ENCODE data around the gene EEF2K.

The EEF2K gene

DNA sequence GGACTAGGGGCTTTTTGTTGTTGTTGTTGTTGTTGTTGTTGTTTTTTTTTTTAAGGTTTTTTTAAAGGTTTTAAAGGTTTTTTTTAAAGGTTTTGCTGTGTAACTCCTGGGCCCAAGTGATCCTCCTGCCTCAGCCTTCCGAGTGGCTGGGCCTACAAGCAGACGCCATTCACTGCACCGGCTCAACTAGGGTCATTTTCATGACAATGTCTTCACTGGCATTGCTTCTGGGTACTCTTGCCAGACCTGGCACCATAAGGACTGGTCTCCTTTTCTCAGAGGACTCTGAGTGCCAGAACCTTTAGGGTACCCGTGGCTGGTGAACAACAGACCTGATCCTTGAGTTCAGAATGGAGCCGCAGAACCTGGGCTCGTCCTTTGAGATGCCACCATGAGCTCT, 111.5 kb downstream of the EEF2K start:
- no peak for DNase-seq (ENCODE audit: low spot score)

DNA sequence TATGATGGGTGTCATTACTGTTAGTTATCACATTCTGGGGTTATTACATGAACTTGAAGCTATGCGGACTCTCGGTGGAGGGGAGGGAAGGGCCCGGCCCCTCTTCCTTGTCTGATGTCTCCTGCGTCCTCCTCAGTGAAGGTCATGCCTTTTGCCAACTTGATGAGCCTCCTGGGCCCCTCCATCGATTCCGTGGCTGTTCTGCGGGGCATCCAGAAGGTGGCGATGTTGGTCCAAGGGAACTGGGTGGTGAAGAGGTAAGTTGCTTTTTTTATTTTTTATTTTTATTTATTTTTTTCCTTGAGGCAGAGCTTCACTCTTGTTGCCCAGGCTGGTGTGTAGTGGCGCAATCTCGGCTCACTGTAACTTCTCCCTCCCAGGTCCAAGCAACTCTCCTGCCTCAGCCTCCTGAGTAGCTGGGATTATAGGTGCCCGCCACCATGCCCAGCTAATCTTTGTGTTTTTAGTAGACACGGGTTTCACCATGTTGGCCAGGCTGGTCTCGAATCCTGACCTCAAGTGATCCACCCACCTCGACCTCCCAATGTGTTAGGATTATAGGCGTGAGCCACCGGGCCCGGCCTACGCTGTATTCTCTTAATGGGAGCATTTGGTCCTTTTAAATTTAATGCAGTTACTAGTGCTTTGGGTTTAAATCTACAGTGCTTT, 112.7 kb downstream of the EEF2K start:
- DNase-seq (ENCODE audit: low spot score) = peak; percentile 47

DNA sequence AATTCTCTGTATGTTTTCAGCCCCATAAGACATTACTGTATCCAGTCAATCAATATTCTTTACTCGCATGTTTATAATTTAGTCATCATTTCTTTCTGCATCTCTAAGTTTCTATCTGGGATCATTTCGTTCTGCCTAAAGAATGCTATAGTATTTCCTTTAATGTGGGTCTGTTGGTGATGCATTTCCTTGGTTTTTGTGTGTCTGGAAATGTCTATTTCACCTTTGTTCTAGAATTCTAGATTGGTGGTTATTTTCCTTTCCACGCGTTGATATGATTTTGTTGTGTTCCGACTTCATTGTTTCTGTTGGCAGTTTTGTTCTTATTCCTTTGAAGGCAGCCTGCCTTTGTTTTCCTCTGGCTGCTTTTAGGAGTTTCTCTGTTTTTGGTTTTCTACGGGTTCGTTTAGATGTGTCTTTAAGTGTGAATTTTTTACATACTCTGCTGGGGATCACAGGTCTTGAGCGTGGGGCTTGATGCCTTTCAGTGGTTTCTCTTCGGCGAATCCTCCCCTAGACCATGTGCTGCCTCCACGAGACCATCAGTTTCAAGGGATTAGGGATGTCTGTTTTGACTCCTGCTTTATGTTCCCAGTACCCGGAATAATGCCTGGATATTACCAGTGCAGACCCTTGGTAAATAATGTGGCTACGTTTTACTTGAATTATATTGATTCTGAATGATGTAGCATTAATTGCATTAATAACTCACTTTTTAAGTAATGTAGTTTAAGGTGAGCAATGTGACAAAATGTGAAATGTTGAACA, 114.7 kb downstream of the EEF2K start:
- no peak for DNase-seq (ENCODE audit: low spot score)

DNA sequence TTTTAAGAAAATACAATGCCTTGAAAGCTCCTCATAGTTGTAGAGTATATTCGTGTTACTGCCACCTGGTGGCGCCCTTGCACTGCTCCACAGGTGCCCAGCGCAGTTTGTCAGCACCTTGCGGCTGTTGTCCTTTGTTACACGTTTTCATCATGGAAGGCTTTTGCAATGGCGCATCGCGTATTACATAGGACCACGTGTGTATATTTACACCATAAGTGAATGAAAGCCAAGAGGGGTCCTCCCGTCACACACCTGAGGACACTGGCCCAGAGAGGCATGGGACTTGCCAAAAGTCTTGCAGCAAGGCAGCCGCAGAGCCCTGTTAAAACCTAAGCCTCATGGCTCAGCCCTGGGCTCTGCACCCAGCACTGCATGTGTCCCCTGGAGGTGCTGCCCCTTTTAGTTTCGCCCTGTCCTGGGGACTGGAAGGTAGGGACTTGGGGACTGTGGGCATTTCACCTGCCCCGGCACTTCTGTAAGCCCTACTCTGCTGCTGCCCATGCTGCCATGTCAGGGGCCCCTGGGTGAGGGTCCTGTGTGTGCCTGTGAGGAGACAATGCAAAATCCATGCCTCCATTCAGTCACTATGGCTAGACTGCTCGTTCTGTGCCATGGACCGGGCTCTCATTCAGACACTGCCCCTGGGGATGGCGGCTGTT, 115.4 kb downstream of the EEF2K start:
- DNase-seq (ENCODE audit: low spot score) = peak; percentile 74

DNA sequence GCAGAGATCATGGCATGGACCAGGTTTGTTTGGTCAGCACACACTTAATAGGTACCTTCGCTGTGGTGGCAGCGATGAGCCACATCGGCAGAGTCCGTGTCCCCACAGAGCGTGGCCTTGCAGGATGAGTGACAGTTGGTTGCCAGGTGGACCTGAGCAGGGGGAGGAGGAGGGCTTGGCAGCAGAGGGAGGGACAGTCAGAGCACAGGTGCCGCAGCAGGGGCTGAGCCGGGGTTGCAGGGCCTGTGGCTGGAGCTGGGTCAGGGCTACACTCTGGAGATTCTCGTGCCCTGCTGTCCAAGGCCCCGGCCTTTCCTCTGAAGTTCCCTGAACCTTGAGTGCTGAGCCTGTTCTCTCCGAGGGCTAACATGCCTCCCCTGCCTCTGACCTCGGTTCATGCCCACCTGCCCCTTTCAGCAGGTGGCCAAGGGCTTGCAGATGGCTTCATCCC, 116.0 kb downstream of the EEF2K start:
- no peak for DNase-seq (ENCODE audit: low spot score)

DNA sequence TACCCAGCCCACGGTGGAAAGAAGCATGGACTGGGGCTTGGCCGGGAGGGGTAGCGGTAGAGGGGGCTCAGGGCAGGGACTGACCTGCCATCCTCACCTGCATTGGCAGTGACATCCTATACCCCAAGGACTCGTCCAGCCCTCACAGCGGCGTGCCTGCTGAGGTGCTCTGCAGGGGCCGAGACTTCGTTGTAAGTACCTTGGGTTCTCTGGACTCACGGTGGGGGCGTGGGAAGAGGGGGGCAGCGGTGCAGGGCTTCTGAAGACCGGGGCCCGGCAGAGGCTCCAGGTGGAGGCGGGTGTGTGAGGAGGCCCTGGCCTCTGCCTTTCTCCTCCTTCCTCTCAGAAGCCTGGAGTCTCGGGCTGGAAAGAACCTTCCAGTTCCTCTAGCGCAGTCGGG, 116.7 kb downstream of the EEF2K start:
- DNase-seq (ENCODE audit: low spot score) = no peak

DNA sequence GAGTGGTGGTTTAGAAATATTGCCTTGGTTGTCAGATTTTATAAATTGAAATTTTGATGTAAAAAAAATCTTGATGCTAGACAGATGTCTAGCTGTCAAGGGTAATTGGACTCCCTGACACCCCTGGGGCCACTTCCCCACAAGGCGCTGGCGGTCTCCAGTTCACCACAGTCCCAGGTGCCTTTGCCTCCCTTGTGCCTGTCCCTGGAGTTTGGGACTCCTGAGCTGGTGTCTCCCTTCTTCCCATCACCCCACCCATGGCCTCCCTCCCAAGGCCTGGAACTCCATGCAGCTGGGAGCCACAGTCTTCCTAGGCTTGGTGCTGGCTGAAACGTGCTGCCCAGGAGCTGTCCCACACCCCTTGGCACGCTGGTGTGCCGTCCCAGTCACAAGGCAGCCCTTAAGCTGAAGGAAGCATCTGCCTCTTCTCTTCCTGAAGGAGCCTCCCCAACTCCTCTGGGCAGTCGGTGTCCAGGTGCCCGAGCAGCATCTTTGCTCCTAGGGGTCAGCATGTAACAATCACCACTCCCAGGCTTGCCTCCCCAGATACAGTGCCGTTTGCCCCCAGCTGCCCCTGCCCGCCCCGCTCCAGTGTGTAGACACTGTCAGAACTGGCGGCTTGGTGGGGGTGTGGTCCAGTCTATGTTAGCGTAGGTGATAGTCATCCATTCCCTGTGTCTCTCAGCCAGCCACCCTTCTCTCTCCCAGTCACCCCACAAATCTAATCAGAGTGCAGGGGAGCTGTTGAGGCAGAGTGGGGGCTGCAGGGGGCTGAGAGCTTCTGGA, 117.3 kb downstream of the EEF2K start:
- no peak for DNase-seq (ENCODE audit: low spot score)

DNA sequence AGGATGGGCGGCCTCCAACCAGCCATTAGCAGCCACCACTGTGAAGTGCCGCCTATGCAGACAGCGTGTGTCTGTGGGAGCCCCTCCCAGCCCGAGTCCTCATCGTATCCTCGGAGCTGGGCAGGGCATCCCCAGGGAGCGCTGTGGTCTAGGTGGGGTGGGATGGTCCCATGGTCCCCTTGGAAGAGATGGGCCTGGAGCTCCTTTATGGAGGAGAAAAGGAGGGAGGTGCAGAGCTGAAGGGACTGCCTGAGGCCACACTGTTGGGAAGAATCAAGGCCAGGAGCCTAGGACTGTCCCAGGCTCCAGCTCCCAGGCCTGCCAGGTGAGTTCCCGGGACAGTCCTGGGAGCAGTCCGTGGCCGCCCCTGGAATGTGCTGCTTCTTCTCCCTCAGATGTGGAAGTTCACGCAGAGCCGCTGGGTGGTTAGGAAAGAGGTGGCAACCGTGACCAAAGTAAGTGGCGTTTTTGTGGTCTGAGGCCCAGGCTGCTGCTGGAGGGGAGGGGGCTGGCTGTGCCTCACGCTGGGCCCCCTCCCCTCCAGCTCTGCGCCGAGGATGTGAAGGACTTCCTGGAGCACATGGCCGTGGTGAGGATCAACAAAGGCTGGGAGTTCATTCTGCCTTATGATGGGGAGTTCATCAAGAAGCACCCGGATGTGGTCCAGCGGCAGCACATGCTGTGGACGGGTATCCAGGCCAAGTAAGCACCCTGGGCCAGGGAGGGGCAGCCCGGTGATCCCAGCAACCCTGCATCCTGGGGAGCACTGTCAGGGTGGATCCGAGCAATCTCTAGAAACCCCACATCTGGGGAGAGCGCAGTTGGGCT, 118.1 kb downstream of the EEF2K start:
- DNase-seq (ENCODE audit: low spot score) = no peak

DNA sequence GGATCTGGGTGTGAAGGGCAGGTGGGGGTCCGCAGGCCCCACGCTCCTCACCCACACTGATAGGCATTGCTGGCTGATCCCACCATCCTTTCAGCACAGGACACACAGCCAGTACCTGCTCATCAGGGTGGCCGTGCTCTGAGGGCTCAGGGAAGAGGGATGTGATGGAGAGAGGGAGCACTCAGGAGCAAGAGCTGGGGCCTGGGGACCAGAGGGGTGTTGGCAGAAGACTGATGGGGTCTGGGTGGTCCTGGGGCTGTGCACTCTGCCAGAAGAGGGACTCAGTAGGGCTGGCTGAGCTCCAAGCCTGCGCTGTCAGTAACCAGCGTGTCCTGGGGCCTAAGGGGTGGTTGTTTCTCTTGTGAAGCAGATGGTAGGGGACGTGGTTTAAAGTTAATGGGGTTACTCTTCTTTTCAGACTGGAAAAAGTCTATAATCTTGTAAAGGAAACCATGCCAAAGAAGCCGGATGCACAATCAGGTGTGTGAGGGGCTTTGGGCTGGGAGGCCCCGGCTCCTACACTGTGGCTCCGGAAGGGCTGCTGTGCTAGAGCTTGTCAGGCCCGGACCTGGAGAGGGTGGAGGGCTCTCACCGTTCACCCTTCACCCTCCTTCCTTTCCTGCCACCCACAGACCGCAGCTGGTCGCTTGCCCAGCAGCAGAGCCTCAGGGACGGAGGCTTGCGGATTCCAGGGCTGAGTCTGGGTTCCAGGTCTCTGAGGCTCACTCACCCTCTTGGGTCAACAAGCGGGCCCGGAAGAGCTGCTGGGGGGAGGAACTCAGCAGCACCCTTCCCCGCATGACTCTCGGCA, 118.9 kb downstream of the EEF2K start:
- no peak for DNase-seq (ENCODE audit: low spot score)

DNA sequence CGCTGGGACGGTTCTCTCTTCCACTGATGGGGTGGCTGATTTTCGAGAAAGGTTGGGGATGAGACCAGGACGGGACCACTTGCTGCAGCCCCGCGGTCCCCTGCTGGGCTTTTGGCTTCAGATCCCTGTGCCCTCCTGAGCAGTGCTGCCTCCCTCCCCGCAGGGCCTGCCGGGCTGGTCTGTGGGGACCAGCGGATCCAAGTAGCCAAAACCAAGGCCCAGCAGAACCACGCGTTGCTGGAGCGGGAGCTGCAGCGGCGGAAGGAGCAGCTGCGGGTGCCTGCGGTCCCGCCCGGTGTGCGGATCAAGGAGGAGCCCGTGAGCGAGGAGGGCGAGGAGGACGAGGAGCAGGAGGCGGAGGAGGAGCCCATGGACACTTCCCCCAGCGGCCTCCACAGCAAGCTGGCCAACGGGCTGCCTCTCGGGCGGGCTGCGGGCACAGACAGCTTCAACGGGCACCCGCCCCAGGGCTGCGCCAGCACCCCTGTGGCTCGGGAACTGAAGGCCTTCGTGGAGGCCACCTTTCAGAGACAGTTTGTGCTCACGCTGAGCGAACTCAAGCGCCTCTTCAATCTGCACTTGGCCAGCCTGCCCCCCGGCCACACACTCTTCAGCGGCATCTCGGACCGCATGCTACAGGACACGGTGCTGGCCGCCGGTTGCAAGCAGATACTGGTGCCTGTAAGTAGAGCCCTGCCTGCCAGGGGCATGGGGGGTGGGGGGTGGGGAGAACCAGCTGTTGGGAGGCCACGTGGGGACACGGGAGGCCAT, 119.7 kb downstream of the EEF2K start:
- DNase-seq (ENCODE audit: low spot score) = no peak

DNA sequence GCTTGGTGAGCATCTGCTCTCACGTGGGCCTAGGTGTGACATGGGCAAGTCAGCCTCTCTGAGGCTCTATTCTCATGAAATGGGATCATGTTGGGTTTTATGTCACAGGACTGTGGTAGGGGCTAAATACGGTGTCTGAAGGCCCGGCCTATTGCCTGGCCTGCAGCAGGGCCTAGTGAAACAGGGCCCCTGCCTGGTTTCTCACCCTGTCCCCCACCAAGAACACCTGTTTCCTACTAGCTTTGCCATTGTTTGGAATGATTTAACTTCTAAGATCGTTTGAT, 120.2 kb downstream of the EEF2K start:
- DNase-seq (ENCODE audit: low spot score) = no peak

DNA sequence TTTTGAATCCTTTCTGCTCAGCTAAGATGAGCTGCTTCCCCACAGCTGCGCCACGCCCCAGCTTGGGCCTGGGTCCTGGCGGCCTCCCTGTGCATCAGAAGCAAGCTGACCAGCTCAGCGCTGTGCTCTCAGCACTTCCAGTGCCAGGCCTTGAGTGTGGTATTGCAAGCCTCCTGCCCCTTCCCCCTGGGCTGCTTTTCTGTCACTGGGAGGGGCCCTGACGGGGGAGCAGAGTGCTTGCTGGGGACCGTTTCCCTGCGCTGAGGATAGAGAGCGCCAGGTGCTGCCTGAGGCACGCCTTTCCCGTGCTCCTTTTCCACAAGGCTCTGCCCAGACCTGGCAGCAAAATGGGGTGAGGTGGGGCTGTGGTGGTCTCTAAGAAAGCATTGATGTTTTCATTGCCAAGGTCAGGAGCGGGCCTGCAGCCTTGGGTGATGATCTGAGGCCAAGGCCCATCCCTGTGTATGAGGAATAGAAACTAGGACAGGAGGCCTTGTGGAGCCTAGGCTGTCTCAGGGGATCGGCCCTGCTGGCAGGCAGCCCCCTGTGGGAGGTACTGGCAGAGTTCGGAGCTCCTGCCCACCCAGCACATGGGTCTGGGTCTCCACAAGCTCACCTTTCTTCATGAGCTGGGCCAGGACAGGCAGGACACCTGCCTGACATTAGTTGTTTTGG, 120.8 kb downstream of the EEF2K start:
- no peak for DNase-seq (ENCODE audit: low spot score)

DNA sequence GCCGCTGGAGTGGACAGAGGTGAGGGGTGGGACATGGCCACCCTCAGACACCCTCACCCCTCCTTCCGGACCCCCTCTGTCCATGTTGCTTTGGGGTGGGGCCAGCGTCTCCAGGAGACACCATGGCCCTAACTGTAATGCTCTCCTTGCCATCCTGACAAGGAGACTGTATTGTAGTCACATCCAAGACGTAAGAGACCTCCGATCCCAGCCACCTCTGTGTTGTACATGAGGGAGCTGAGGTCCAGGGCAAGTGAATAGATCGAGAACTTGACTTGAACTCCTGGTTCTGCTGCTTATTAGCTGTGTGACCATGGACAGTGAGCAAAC, 121.3 kb downstream of the EEF2K start:
- DNase-seq (ENCODE audit: low spot score) = no peak

DNA sequence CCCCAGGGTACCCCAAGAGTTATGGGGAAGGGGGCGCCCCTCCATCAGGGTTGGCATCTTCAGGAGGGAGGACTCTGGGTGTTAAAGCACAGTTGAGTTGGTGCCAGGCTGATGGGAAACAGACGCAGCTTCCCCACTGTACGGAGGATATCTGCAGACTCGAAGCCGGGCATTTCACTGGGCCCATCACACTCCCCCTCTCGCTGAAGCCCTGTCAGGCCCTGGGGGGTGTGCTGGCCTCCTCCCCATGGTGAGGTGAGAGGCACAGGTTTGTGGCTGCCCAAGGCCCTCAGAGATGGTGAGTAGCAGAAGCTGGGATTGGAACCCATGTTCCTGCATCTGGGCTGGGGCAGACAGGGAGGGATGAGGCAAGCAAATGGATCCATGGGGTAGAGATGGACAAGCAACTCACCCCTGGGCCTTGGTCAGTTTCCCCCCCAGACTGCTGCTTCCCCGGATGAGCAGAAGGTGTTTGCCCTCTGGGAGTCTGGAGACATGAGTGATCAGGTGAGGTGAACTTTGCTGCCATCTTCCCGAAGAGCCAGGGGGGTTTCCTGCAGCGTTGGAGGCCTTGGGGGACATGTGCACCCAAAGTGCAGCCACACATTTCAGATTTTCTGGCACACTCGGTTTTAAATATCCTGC, 122.1 kb downstream of the EEF2K start:
- no peak for DNase-seq (ENCODE audit: low spot score)

DNA sequence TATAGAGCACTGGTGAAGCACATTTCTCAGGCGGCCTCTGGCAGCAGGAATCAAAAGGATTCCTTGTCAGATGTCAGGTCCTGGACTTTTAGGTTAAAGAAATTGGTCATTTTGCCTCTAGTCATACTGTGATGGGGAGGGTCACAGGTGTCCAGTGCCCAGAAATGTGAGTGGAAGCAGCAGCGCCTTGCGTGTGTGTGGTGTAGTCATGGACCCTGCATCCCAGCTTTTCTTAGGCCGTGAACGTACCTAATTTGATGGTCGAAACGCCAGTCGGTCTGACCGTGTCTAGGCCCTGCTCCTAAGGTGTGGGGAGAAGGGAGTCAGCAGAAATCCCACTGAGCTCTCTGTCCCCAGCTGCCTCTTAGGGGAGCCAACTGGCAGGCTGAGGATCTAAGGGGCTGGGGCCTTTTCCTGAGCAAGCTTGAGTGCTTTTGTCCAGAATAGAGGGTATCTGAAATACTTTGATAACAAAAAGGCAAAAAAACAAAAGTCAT, 123.2 kb downstream of the EEF2K start:
- no peak for DNase-seq (ENCODE audit: low spot score)

DNA sequence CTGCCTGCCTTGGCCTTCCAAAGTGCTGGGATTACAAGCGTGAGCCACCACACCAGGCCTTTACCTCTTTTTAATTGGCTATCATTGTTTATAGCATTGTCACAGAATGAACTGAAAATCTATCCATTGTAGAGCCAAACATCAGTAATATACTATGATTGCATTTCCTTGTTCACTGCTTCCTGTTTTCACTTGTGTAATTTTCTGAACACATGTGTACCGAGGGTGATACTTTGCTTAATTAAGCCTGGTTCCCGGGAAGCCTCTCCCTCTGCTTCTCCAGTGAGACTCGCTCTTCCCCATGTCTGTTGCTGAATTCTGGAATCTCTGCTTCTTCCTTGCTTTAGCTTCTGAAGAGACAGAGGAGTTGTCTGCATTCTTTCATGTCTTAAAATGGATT, 124.2 kb downstream of the EEF2K start:
- no peak for DNase-seq (ENCODE audit: low spot score)

DNA sequence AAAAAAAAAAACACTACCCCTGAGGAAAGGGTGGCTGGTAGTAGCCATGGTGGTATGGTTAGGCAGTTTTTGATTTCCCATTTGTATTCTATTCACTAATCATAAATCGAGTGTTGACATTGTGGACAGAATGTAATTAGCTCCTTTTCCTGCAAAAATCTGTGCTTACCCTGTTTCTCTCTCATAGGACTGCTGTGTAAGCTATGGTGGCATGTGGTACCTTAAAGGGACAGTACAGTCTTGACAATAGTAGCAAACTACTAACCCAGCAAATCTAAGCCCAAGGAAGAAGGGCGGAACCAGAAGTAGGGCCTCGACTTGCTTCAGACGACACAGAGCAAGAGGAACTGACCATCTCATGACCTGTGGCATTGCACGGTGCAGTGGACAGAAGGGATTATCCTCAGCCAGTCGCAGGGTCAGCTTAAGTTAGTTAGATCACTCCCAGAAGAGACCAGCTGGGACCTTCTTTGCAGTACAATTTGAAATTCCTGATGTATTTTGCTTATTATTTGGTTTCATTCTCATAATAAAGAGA, 127.4 kb downstream of the EEF2K start:
- DNase-seq (ENCODE audit: low spot score) = no peak

DNA sequence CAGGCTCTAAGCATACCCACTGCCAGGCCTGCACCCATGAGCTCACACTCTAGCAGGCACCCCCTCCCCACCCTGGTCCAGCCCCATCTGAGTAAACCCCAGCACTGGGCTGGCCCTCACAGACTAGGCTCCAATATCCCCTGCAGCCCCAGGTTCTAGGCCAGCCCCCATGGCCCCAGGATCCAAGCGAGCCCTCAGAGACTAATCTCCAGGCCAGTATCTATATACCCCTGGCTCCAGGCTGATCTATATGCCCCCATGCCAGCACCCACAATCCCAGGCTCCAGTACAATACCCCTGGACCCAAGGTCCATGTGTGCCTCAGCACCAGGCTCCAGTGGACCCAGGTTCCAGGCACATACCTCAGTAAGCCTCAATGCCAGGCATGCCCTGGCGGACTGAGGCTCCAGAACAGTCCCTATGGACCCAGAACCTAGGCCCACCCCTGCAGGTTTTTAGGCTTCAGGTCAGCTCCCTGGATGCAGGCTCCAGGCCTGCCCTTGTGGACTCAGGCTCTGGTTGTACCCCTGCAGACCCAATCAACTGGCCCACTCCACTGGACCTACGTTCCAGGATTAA, 129.7 kb downstream of the EEF2K start:
- DNase-seq (ENCODE audit: low spot score) = no peak

Measured in CD4-positive, alpha-beta T cell treated with Interleukin-6 at 100 ng/mL for 8 hours (primary cell).